ENCODE measurements around the gene C12orf42.

Gene C12orf42

DNA sequence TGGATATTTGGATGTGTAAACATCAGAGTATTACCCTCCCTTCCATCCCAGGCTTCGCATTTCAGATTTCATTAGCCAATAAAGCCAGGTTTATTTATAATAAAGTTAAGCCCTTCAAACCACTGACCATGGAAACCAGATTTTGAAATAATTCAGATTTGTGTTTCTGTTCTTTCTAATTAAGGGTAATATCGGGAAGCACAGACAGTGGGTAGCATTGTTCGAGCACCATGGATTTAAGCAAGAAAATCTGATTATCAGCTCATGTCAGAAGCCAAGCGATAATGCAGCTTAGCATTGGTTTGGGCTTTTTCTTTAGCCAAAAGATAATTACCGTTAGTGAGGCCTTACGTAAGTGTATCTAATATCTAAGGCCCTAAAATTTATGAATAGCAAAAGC is 116.1 kb downstream of the C12orf42 start:
- no peak for DNase-seq (ENCODE audit: low read depth, low spot score)
- TF ChIP-seq YY1 (IDR thresholded peaks at IDR 0.05; ENCODE audit: insufficient read depth, insufficient read length): no peak
- TF ChIP-seq SUZ12 (IDR thresholded peaks at IDR 0.05; ENCODE audit: extremely low read depth, insufficient read depth, insufficient read length): no peak
- TF ChIP-seq ZNF274 (IDR thresholded peaks at IDR 0.05; ENCODE audit: low read depth, low read length): no peak
- Histone ChIP-seq H3K9ac (ENCODE audit: insufficient read length, low read depth) (no peak overlapping the region), H3K27me3 (ENCODE audit: insufficient read depth, insufficient read length) (no peaks in the 10 kb centered on the region), H3K4me3 (ENCODE audit: insufficient read length, low read depth) (no peak overlapping the region), H3K36me3 (ENCODE audit: insufficient read depth, insufficient read length, low read length) (no peaks in the 10 kb centered on the region), H3K4me1 (ENCODE audit: insufficient read depth, insufficient read length) (no peaks in the 10 kb centered on the region), H3K9me3 (ENCODE audit: insufficient read depth, low read length) (no peaks in the 10 kb centered on the region)

- no peaks in the 10 kb centered on the region for H3K36me3 ChIP-seq (ENCODE audit: insufficient read depth, insufficient read length, low read length)
- TF ChIP-seq ZNF274 (IDR thresholded peaks at IDR 0.05; ENCODE audit: low read depth, low read length): no peak
- no peak for TF ChIP-seq SUZ12 (IDR thresholded peaks at IDR 0.05; ENCODE audit: extremely low read depth, insufficient read depth, insufficient read length)
- no peak for TF ChIP-seq YY1 (IDR thresholded peaks at IDR 0.05; ENCODE audit: insufficient read depth, insufficient read length)
- H3K4me1 ChIP-seq (ENCODE audit: insufficient read depth, insufficient read length): no peaks in the 10 kb centered on the region
- H3K9ac ChIP-seq (ENCODE audit: insufficient read length, low read depth): no peak overlapping the region
- no peaks in the 10 kb centered on the region for H3K27me3 ChIP-seq (ENCODE audit: insufficient read depth, insufficient read length)
- DNase-seq (ENCODE audit: low read depth, low spot score): no peak
- 0 out of 2 replicates have a peak, but pooled peaks cover 3% of the 10 kb centered on the region for H3K9me3 ChIP-seq (ENCODE audit: insufficient read depth, low read length)
- no peak overlapping the region for H3K4me3 ChIP-seq (ENCODE audit: insufficient read length, low read depth)
Measured at GRCh38 chr12:103373088-103373523, 122.7 kb downstream of the C12orf42 start.

DNA sequence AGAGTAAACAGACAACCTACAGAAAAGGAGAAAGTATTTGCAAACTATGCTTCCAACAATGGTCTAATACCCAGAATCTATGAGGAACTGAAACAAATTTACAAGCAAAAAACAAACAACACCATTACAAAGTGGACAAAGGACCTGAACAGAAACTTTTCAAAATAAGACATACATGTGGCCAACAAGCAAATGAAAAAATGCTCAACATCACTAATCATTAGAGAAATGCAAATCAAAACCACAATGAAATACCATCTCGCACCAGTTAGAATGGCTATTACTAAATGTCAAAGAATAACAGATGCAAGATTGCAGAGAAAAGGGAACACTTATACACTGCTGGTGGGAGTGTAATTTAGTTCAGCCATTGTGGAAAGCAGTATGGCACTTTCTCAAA is 125.8 kb downstream of the C12orf42 start:
- DNase-seq (ENCODE audit: low read depth, low spot score): no peak
- no peak overlapping the region for H3K4me3 ChIP-seq (ENCODE audit: insufficient read length, low read depth)
- no peaks in the 10 kb centered on the region for H3K27me3 ChIP-seq (ENCODE audit: insufficient read depth, insufficient read length)
- H3K36me3 ChIP-seq (ENCODE audit: insufficient read depth, insufficient read length, low read length): no peaks in the 10 kb centered on the region
- no peaks in the 10 kb centered on the region for H3K4me1 ChIP-seq (ENCODE audit: insufficient read depth, insufficient read length)
- no peak overlapping the region for H3K9ac ChIP-seq (ENCODE audit: insufficient read length, low read depth)
- TF ChIP-seq YY1 (IDR thresholded peaks at IDR 0.05; ENCODE audit: insufficient read depth, insufficient read length) (no peak), SUZ12 (IDR thresholded peaks at IDR 0.05; ENCODE audit: extremely low read depth, insufficient read depth, insufficient read length) (no peak), ZNF274 (IDR thresholded peaks at IDR 0.05; ENCODE audit: low read depth, low read length) (no peak)
- H3K9me3 ChIP-seq (ENCODE audit: insufficient read depth, low read length): 0 out of 2 replicates have a peak, but pooled peaks cover 3% of the 10 kb centered on the region

- no peaks in the 10 kb centered on the region for H3K4me1 ChIP-seq (ENCODE audit: insufficient read depth, insufficient read length)
- TF ChIP-seq YY1 (IDR thresholded peaks at IDR 0.05; ENCODE audit: insufficient read depth, insufficient read length) (no peak), SUZ12 (IDR thresholded peaks at IDR 0.05; ENCODE audit: extremely low read depth, insufficient read depth, insufficient read length) (no peak), ZNF274 (IDR thresholded peaks at IDR 0.05; ENCODE audit: low read depth, low read length) (no peak)
- no peak for DNase-seq (ENCODE audit: low read depth, low spot score)
- no peak overlapping the region for H3K4me3 ChIP-seq (ENCODE audit: insufficient read length, low read depth)
- H3K27me3 ChIP-seq (ENCODE audit: insufficient read depth, insufficient read length): no peaks in the 10 kb centered on the region
- H3K36me3 ChIP-seq (ENCODE audit: insufficient read depth, insufficient read length, low read length): no peaks in the 10 kb centered on the region
- H3K9me3 ChIP-seq (ENCODE audit: insufficient read depth, low read length): 0 out of 2 replicates have a peak, but pooled peaks cover 3% of the 10 kb centered on the region
- H3K9ac ChIP-seq (ENCODE audit: insufficient read length, low read depth): no peak overlapping the region
Measured at GRCh38 chr12:103368167-103368566, 127.6 kb downstream of the C12orf42 start.

DNA sequence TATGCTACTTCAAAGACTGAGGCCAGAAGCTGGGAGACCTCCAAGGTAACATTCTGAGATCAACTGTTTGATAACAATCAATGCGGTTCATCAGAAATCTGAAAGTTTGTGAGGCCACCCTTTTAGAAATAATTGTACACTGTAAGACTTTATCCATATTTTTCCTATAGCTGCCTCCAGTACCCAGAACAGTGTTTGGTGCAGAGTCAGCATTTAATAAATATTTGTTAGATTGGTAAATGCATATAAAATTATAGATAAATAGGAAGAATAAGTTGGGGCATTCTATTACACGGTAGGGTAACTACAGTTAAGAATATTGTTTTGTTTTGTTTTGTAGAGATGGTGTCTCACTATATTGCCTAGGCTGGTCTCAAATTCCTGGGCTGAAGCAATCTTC is 141.4 kb downstream of the C12orf42 start:
- H3K4me1 ChIP-seq (ENCODE audit: insufficient read depth, insufficient read length): no peaks in the 10 kb centered on the region
- no peaks in the 10 kb centered on the region for H3K36me3 ChIP-seq (ENCODE audit: insufficient read depth, insufficient read length, low read length)
- TF ChIP-seq ZNF274 (IDR thresholded peaks at IDR 0.05; ENCODE audit: low read depth, low read length): no peak
- no peak for TF ChIP-seq SUZ12 (IDR thresholded peaks at IDR 0.05; ENCODE audit: extremely low read depth, insufficient read depth, insufficient read length)
- TF ChIP-seq YY1 (IDR thresholded peaks at IDR 0.05; ENCODE audit: insufficient read depth, insufficient read length): no peak
- no peaks in the 10 kb centered on the region for H3K27me3 ChIP-seq (ENCODE audit: insufficient read depth, insufficient read length)
- no peaks in the 10 kb centered on the region for H3K9me3 ChIP-seq (ENCODE audit: insufficient read depth, low read length)
- H3K4me3 ChIP-seq (ENCODE audit: insufficient read length, low read depth): no peak overlapping the region
- H3K9ac ChIP-seq (ENCODE audit: insufficient read length, low read depth): no peak overlapping the region
- DNase-seq (ENCODE audit: low read depth, low spot score): no peak

DNA sequence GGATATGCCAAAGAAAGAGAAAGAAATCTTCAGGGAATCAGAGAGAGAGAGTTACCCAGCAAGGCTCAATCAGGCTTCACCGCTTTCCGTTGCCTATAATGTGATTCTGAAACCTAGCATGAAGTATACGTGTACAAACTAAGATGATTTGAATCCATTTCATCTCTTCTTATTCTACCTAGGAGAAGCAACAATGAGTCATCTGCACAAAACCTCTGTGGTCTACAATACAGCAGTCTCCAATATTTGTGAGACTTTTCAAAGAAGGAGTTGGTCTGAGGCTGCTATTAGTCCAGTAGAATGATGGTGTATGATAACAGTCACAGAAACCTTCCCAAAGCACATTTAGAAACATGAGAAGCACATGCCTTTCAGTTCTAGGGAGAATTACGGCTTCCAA is 141.9 kb downstream of the C12orf42 start:
- Histone ChIP-seq H3K36me3 (ENCODE audit: insufficient read depth, insufficient read length, low read length) (no peaks in the 10 kb centered on the region), H3K27me3 (ENCODE audit: insufficient read depth, insufficient read length) (no peaks in the 10 kb centered on the region), H3K4me3 (ENCODE audit: insufficient read length, low read depth) (no peak overlapping the region), H3K4me1 (ENCODE audit: insufficient read depth, insufficient read length) (no peaks in the 10 kb centered on the region), H3K9ac (ENCODE audit: insufficient read length, low read depth) (no peak overlapping the region), H3K9me3 (ENCODE audit: insufficient read depth, low read length) (no peaks in the 10 kb centered on the region)
- no peak for TF ChIP-seq ZNF274 (IDR thresholded peaks at IDR 0.05; ENCODE audit: low read depth, low read length)
- no peak for DNase-seq (ENCODE audit: low read depth, low spot score)

- no peak overlapping the region for H3K9ac ChIP-seq (ENCODE audit: insufficient read length, low read depth)
- no peaks in the 10 kb centered on the region for H3K27me3 ChIP-seq (ENCODE audit: insufficient read depth, insufficient read length)
- DNase-seq (ENCODE audit: low read depth, low spot score): no peak
- no peak overlapping the region for H3K4me3 ChIP-seq (ENCODE audit: insufficient read length, low read depth)
- no peaks in the 10 kb centered on the region for H3K9me3 ChIP-seq (ENCODE audit: insufficient read depth, low read length)
- H3K4me1 ChIP-seq (ENCODE audit: insufficient read depth, insufficient read length): no peaks in the 10 kb centered on the region
- TF ChIP-seq YY1 (IDR thresholded peaks at IDR 0.05; ENCODE audit: insufficient read depth, insufficient read length): no peak
- TF ChIP-seq SUZ12 (IDR thresholded peaks at IDR 0.05; ENCODE audit: extremely low read depth, insufficient read depth, insufficient read length): no peak
- no peak for TF ChIP-seq ZNF274 (IDR thresholded peaks at IDR 0.05; ENCODE audit: low read depth, low read length)
- H3K36me3 ChIP-seq (ENCODE audit: insufficient read depth, insufficient read length, low read length): no peaks in the 10 kb centered on the region
Measured at GRCh38 chr12:103350116-103350515, 145.7 kb downstream of the C12orf42 start.

- Histone ChIP-seq H3K4me1 (ENCODE audit: insufficient read depth, insufficient read length) (no peaks in the 10 kb centered on the region), H3K4me3 (ENCODE audit: insufficient read length, low read depth) (no peak overlapping the region), H3K36me3 (ENCODE audit: insufficient read depth, insufficient read length, low read length) (no peaks in the 10 kb centered on the region), H3K9ac (ENCODE audit: insufficient read length, low read depth) (no peak overlapping the region), H3K27me3 (ENCODE audit: insufficient read depth, insufficient read length) (no peaks in the 10 kb centered on the region), H3K9me3 (ENCODE audit: insufficient read depth, low read length) (no peaks in the 10 kb centered on the region)
- TF ChIP-seq ZNF274 (IDR thresholded peaks at IDR 0.05; ENCODE audit: low read depth, low read length) (no peak), YY1 (IDR thresholded peaks at IDR 0.05; ENCODE audit: insufficient read depth, insufficient read length) (no peak), SUZ12 (IDR thresholded peaks at IDR 0.05; ENCODE audit: extremely low read depth, insufficient read depth, insufficient read length) (no peak)
- no peak for DNase-seq (ENCODE audit: low read depth, low spot score)
Measured at GRCh38 chr12:103348935-103349334, 146.8 kb downstream of the C12orf42 start.
